Stimulated activated naive CD4-positive, alpha-beta T cell (primary cell): ENCODE measurements around the gene MUC5B.
"Not testable (repeated sequence)": the region's sequence is repeated elsewhere in the genome, so short reads cannot be mapped to it uniquely, and the experiment has no call there.

Source experiments
- DNase-seq, 6 experiments: peaks; one replicate each; lab custom pipeline; 2025; lab: John Stamatoyannopoulos, UW

The MUC5B gene

GRCh38 chr11:1222491-1223345 lies at the start of gene MUC5B:
MUC5B (plus strand) TSS chr11:1223066; CDS start chr11:1223124, 58 bp downstream.
- DNase-seq: no peak

- not testable (repeated sequence) for DNase-seq
Measured at GRCh38 chr11:1173396-1173795, 49.5 kb upstream of the MUC5B start.

GRCh38 chr11:1174441-1175370 lies 48.2 kb upstream of the MUC5B start:
- no peak for DNase-seq

GRCh38 chr11:1175461-1176223 lies 47.2 kb upstream of the MUC5B start:
- DNase-seq: no peak

- no peak for DNase-seq
Measured at GRCh38 chr11:1176224-1177019, 46.4 kb upstream of the MUC5B start.

- DNase-seq: no peak
Measured at GRCh38 chr11:1177020-1177770, 45.7 kb upstream of the MUC5B start.

- DNase-seq: no peak
Measured at GRCh38 chr11:1177771-1178090, 45.1 kb upstream of the MUC5B start.

GRCh38 chr11:1178201-1178885 lies 44.5 kb upstream of the MUC5B start:
- DNase-seq: no peak

- no peak for DNase-seq
Measured at GRCh38 chr11:1178906-1179305, 44.0 kb upstream of the MUC5B start.

- DNase-seq: no peak
Measured at GRCh38 chr11:1179641-1180040, 43.2 kb upstream of the MUC5B start.

- no peak for DNase-seq
Measured at GRCh38 chr11:1180171-1180570, 42.7 kb upstream of the MUC5B start.

- DNase-seq: no peak
Measured at GRCh38 chr11:1180947-1181391, 41.9 kb upstream of the MUC5B start.

- no peak for DNase-seq
Measured at GRCh38 chr11:1181420-1181819, 41.4 kb upstream of the MUC5B start.

- DNase-seq: no peak
Measured at GRCh38 chr11:1181853-1182535, 40.9 kb upstream of the MUC5B start.

GRCh38 chr11:1184139-1184538 lies 38.7 kb upstream of the MUC5B start:
- not testable (repeated sequence) for DNase-seq

GRCh38 chr11:1188451-1189130 lies 34.3 kb upstream of the MUC5B start:
- DNase-seq: not testable (repeated sequence)

GRCh38 chr11:1189816-1190215 lies 33.0 kb upstream of the MUC5B start:
- not testable (repeated sequence) for DNase-seq

GRCh38 chr11:1191786-1192470 lies 30.9 kb upstream of the MUC5B start:
- DNase-seq: not testable (repeated sequence)
